ENCODE data around the gene MYEOV. TPM values are rescaled to one million over a fixed set of nuclear protein-coding genes. Genes with fewer than 3 reads are reported as not detected.

MYEOV gene
- total RNA-seq, 4 donors from 2014 or later = 4.8 to 26.7 (median 9.4) TPM

DNA sequence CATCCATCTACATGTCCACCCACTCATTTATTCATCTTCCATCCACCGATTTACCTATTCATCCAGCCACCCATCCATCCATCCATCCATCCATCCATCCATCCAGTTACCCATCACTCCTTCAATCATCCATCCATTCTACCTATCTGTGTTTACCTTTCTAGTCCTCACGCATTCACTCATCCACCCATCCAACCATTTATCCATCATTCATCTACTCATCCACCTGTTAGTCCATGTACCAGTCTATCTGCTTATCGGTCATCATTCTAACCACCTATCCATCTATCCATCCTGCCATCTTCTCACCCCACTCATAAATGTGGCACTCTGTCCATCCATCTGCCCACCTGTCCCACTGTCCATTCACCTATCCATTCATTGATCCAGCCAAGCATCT is 21.9 kb upstream of the MYEOV start:
- DNase-seq (ENCODE audit: low spot score in 2 of 2) = no peak
- Histone ChIP-seq H3K27me3 (no peaks in the 10 kb centered on the region), H3K4me3 (no peak overlapping the region), H3K36me3 (no peaks in the 10 kb centered on the region), H3K9me3 (no peaks in the 10 kb centered on the region), H3K27ac (no peak overlapping the region), H3K4me1 (peaks cover 0 to 21% (median 0%) of the 10 kb centered on the region in 4 donors)
- TF ChIP-seq POLR2A (IDR thresholded peaks at IDR 0.05) = no peak
- no peak for TF ChIP-seq EP300 (IDR thresholded peaks at IDR 0.05)
- TF ChIP-seq, protein P1, sequence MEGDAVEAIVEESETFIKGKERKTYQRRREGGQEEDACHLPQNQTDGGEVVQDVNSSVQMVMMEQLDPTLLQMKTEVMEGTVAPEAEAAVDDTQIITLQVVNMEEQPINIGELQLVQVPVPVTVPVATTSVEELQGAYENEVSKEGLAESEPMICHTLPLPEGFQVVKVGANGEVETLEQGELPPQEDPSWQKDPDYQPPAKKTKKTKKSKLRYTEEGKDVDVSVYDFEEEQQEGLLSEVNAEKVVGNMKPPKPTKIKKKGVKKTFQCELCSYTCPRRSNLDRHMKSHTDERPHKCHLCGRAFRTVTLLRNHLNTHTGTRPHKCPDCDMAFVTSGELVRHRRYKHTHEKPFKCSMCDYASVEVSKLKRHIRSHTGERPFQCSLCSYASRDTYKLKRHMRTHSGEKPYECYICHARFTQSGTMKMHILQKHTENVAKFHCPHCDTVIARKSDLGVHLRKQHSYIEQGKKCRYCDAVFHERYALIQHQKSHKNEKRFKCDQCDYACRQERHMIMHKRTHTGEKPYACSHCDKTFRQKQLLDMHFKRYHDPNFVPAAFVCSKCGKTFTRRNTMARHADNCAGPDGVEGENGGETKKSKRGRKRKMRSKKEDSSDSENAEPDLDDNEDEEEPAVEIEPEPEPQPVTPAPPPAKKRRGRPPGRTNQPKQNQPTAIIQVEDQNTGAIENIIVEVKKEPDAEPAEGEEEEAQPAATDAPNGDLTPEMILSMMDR (IDR thresholded peaks at IDR 0.05) = no peak
- WGBS, 2 donors = 99% methylated on average over 3 of the region's 3 CpGs

GRCh38 chr11:69272831-69273485 is 21.0 kb upstream of the MYEOV start:
- TF ChIP-seq, protein P1 (IDR thresholded peaks at IDR 0.05) = no peak
- no peak for TF ChIP-seq EP300 (IDR thresholded peaks at IDR 0.05)
- WGBS, 2 donors = 90 to 92% methylated on average over 11 to 17 of the region's 18 CpGs
- Histone ChIP-seq H3K27me3 (no peaks in the 10 kb centered on the region), H3K4me1 (peaks cover 0 to 21% (median 3%) of the 10 kb centered on the region in 4 donors), H3K27ac (no peak overlapping the region), H3K4me3 (no peak overlapping the region), H3K9me3 (no peaks in the 10 kb centered on the region), H3K36me3 (no peaks in the 10 kb centered on the region)
- no peak for DNase-seq (ENCODE audit: low spot score in 2 of 2)

DNA sequence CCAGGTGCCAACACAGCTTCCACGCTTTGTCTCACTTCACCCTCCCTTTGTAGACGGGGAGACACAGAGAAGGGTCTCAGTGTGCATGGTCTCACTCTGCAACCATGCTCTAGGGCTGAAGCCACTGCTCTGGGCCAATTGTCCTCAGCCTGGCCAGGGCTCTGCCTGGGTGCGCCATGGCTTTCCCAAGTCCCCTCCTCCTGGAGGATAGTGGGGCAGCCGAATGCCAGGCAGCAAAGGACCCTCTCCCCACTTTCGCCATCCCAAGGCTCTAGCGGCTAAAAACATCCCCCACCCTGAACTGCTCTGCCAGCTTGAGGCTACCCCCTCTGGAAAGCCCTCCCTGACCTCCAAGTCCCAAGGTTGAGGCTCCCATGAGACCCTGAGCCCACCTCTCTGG is 20.4 kb upstream of the MYEOV start:
- Histone ChIP-seq H3K4me3 (no peak overlapping the region), H3K36me3 (no peaks in the 10 kb centered on the region), H3K27me3 (no peaks in the 10 kb centered on the region), H3K4me1 (peaks cover 0 to 22% (median 3%) of the 10 kb centered on the region in 4 donors), H3K27ac (no peak overlapping the region), H3K9me3 (no peaks in the 10 kb centered on the region)
- DNase-seq (ENCODE audit: low spot score in 2 of 2) = no peak
- WGBS, 2 donors = 87 to 92% methylated on average over 5 to 6 of the region's 6 CpGs
- TF ChIP-seq EP300 (IDR thresholded peaks at IDR 0.05) (no peak), POLR2A (IDR thresholded peaks at IDR 0.05) (no peak)
- TF ChIP-seq, protein P1 (IDR thresholded peaks at IDR 0.05) = no peak

DNA sequence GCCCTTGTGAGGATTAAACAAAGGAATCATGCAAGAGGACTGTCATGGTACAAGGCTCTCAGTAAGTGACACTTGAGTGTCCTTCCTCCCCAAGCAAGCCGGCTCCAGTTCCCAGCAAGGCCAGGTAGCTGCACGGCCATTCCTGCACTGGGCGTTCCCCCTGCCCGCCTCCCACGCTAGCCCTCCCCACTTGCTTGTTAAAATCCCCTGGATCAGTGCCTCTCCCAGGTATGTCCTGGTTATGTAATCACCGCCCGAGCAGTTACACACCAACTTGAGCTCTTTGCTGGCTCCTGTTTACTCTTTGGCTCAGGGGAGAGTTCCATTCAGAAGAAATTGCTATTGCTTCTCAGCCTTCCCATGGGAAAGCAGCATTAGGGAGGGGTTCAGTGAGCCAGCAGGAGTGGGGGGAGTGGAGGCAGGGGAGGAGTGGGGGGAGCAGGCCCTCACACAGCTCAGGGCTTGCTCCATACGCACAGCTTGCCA is 19.4 kb upstream of the MYEOV start:
- Histone ChIP-seq H3K27me3 (no peaks in the 10 kb centered on the region), H3K9me3 (no peaks in the 10 kb centered on the region), H3K36me3 (no peaks in the 10 kb centered on the region), H3K4me1 (peaks cover 0 to 22% (median 3%) of the 10 kb centered on the region in 4 donors), H3K4me3 (no peak overlapping the region), H3K27ac (no peak overlapping the region)
- WGBS, 2 donors = 57 to 62% methylated on average over 8 of the region's 8 CpGs
- TF ChIP-seq, protein P1 (IDR thresholded peaks at IDR 0.05) = no peak
- TF ChIP-seq EP300 (IDR thresholded peaks at IDR 0.05) (no peak), POLR2A (IDR thresholded peaks at IDR 0.05) (no peak)
- no peak for DNase-seq (ENCODE audit: low spot score in 2 of 2)

- Histone ChIP-seq H3K27me3 (no peaks in the 10 kb centered on the region), H3K9me3 (no peaks in the 10 kb centered on the region), H3K4me3 (no peak overlapping the region), H3K27ac (no peak overlapping the region), H3K4me1 (peaks cover 0 to 25% (median 3%) of the 10 kb centered on the region in 4 donors), H3K36me3 (no peaks in the 10 kb centered on the region)
- TF ChIP-seq, protein P1 (IDR thresholded peaks at IDR 0.05) = no peak
- TF ChIP-seq POLR2A (IDR thresholded peaks at IDR 0.05) (no peak), EP300 (IDR thresholded peaks at IDR 0.05) (no peak)
- no peak for DNase-seq (ENCODE audit: low spot score in 2 of 2)
Observed at GRCh38 chr11:69275178-69275577, 18.8 kb upstream of the MYEOV start.
